Lower leg skin (tissue), 3 donors: ENCODE results near the gene STAMBPL1.

Experiments used
- CTCF ChIP-seq, 3 donors: fragments of 450-650 bp; IDR thresholded peaks; one replicate each; pipeline ENCODE4 v1.5.1; 2016; ENCODE audit warnings: antibody characterized with exemption in 3 of 3, mild to moderate bottlenecking in 3 of 3, moderate library complexity in 2 of 3
- POLR2A ChIP-seq, 2 donors: fragments of 450-650 bp; IDR thresholded peaks; one replicate each; pipeline ENCODE4 v1.6.1; 2016 to 2017; ENCODE audit warnings: antibody characterized with exemption in 2 of 2, mild to moderate bottlenecking in 1 of 2, moderate library complexity in 1 of 2

DNA sequence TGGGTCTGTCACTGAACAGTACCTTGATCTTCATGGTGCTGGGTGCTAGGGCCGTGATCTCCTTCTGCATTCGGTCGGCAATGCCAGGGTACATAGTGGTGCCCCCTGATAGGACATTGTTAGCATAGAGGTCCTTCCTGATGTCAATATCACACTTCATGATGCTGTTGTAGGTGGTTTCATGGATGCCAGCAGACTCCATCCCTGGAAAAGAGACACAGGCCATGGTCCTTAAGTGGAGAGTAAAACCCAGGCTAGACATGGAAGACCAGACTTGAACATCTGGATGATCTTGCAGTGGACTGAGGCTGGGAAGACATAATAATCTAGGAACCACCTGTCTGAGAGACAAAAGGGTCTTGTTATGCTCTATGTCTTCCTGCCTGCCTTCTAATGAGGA, 58.0 kb downstream of the STAMBPL1 start:
- no peak for TF ChIP-seq CTCF (IDR thresholded peaks at IDR 0.05)
- no peak for TF ChIP-seq POLR2A (IDR thresholded peaks at IDR 0.05)
